HUDEP-2 (cell line): ENCODE results near the gene CROCC2.
A peak's percentile ranks its signal among the peaks of the same experiment; 100 is the strongest.

Experiments used
- DNase-seq, 76 experiments: peaks; one replicate each; lab custom pipeline; 2025; ENCODE audit not compliant: unreplicated experiment in 76 of 76; lab: John Stamatoyannopoulos, UW

CROCC2 gene

DNA sequence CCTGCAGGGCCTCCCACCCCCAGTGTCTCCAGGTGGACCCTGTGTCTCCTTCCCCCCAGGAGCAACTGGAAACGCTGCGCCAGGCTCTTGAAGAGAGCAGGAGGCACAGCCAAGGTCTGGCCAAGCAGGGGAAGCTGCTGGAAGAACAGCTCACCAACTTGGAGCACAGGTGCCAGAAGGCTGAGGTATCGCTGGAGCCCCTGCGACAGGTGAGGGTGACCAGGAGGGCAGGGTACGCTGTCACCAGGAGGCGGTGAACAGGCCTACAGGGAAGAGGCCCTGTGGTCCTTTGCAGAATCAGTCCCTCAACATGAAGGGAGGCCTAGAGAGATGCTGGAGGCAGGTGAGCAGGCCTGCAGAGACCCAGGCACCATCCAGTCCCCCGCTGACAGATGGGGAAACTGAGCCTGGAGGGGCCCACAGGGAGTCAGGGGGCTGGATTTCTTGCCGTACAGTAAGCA lies 76.7 kb downstream of the CROCC2 start:
- no peak for DNase-seq

DNA sequence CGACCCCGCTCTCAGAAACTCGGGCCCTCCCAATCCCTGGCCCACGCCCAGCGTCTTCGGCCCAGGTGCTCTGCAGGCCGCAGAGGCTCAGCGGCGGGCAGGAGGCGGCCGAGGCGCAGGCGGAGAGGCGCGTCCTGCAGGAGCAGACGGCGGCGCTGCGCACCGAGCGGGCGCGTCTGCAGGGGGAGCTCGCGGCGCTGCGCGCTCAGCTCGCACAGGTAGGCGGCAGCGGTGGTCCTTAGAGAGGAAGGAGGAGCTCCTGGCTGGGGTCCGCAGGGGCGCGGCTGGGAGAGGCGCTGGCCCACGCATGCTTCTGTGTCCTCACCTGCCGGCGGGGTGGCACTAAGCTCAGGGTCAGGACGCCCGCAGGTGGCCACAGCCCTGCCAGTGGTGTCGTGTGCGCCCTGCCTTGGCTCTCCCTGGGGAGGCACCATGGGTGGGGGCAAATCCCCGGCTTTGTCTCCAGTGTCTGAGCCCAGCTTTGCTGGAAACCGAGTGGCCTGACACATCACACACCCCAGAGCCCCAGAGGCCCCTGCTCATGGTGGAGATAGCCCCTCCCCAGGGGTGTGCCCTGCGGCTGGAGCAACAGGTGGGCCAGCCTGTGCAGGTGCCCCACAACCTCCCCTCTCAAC lies 77.3 kb downstream of the CROCC2 start:
- no peak for DNase-seq

DNA sequence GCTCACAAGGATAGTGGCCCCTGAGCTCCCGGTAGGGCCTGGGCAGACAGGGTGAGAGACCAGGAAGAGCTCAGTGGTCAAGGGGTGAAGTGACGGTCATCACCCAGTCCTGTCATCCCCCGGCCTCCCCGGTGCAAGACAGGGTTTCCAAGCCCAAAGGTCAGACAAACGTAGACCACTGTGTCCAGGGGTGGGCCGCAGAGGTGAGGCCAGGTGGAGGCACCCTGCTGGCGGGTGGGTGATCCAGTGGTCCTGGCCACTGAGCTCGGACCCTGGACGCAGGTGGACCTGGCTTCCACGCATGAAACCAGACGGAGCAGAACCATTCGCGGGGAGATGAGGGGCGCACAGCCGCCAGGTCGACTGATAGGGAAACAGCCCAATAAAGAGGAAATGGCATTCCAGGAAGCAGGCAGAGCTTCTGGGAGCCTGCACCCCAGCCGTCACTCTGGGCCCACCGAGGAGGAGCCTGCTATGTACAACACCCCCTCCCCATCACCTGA lies 77.9 kb downstream of the CROCC2 start:
- DNase-seq, result no peak

DNA sequence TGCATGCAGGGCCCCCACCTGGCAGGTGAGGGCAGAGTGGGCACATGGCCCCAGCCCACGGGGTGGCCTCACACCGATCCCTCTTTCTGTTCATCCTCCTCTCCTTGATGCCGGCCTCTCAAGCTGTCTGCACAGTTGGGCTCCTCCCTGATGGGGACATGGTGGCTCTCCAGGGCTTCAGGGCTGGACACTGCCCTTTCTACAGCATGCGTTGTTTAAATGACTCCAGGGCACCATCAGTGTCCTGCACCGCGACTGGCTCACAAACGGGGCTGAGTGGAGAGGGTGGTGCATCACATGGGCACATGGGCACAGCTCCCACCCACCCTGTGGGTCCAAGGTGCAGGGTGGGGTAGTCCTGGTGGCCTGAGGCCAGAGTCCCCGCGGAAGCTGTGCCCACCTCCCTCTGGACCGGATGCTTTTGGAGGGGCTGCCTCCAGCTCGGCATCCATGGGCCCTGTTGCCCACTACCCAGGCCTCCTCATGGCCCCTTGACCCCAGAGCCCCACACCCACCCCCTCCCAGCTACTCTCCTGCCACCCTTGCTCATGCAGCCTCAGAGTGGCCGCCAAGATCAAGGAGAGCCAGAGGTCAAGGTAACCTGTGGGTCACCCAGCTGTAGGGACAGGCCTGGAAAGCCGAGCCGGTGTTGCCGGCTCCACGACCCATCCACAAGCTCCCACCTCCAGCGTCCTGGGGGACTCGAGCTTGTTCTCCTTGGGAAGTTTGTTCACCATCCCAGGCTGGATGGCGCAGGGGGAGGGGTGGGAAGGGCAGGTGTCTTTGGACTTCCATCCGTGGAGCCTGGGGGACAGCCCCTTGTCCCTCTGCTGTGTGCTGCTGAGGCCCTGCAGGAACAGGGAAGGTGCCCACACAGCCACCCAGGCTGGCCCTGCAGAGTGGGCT lies 80.0 kb downstream of the CROCC2 start:
- no peak for DNase-seq

DNA sequence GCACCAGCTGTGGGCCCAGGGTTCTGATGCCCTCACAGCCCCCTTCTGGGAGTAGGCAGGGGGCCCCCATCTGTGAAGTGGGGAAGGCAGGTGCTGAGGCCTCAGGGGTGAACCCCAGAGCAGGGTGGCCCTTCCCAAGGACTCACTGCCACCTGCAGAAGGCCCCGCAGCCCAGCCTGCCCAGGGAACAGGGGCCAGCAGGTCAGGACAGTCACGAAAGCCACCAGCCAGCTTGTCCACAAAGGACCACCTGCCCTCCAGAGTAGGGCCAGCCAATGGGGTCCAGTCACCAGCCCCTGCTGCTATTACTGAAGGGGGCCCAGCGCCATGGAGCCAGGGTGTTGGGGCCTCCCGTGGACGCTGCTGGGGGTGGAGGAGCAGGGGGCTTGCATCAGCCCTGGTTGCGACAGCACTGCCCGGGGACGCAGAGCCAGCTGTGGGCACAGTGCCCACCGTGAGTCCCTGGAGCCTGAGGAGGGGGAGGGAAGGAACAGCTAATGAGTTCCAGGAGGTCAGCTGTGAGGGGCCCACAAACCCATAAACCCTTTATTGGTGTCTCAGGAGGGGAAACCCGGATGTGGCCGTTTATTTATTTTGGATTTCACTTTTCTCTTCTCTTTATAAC lies 80.8 kb downstream of the CROCC2 start:
- DNase-seq, result no peak

DNA sequence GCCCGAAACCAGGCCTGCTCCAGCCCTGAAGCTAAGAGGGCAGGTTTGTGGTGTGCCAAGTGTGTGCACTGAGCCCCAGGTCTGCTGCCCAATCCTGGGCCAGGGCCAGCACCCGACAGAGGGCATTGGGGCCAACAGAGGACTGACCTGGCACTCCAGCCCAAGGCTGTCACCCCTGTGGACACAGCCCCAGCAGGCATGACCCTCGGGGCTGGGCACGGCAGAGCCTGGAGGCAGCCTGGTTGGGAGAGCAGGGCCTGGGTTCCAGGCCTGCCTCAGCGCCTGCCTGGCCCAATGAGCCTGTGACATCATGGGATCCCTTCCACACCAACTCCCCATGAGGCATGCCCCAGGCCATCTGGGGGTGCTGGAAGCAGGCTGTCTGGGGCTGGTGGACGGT lies 81.5 kb downstream of the CROCC2 start:
- DNase-seq, result no peak

DNA sequence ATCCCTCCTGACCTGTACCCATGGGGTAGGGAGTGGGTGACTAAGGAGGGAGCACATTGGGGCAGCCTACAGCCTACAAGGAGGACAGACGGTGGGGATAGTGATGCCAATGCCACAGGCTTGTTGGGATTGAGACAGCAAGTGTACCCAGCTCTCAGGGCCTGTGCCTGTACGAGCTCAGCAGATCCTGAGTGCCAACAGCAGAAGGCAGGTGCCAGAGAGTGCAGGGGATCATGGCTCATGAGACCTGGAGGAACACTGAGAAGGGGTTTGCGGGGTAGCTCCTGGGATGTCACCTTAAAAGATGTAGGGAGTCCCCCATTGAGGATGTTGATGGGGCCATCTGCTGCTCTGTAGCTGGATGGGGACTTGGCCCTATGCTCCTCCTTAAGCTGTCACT lies 82.0 kb downstream of the CROCC2 start:
- DNase-seq, result no peak

DNA sequence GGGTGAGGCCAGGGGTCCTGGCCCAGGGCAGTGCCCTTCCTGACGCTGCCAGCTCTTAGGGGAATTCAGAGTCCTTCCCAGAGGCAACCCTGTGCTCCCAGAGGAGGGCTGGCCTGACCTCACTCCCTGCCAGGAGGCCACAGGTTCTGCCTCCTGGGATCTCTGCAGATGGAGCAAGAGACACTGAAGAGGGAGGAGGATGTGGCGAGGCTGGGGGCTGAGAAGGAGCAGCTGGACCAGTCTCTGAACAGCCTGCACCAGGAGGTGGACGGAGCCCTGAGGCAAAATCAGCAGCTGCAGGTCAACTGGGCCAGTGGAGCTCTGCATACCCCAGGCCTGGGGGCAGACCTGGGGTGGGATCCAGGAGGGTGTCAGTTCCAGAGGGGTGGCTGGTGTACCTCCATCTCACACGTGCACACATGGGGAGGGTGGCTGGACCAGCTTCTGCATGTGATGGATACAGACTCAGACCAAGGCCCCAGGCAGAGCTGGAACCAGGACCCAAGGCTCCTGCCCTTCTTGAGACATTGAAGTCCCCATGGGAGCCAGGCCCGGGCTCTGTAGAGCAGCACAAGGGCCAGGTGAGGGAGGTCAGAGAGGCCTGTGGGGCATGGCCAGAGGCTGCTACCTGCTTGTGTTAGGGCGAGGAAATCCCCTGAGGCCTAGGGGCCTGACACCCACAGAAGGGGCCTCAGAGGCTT lies 82.6 kb downstream of the CROCC2 start:
- DNase-seq, result no peak

DNA sequence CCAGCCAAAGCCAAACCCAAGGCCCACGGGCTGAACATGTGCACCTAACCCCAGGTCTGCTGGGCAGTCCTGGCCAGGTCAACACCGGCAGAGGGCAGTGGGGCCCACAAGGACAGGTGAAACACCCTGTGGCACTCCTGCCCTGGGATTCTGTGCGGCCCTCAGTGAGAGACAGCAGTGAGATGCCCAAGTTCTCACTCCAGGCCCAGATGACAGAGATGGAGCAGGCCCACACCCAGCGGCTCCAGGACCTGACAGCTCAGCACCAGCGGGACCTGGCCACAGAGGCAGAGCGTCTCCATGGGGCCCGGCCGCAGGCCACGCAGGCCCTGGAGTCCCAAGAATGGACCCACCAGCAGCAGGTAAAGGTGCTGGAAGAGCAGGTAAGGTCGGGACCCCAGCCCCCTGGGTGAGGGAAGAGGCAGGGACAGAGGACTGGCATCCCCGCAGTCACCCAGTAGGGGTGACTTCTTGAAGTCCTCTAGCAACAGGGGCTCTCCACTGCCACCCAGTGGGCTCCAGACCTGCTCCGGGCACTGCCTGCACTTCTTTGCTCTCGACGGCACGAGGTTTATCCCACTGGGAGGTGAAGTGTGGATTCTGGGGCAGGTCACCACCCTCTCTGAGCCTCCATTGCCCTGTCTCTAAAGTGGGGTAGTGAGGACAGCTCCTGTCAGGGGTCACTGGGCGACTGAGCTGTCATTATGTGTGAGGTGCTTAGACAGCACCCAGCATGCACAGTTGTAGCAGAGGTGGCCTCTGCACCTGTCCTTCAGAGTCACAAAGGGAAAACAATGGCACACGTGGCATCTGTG lies 83.5 kb downstream of the CROCC2 start:
- peak in 20 of 76 experiments; percentile 3 to 44 (median 18) for DNase-seq

DNA sequence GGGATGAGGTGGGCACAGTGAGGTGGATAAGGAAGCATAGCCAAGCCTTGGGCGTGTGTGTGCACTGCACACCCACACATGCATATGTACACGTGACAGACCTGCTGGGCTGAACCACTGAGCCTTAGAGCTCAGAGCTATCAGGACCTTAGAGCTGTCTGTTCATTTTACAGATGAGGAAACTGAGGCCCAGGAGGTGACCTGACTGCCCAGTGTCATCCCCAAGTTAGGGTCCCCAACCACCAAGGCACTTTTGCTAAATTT lies 84.1 kb downstream of the CROCC2 start:
- no peak for DNase-seq

DNA sequence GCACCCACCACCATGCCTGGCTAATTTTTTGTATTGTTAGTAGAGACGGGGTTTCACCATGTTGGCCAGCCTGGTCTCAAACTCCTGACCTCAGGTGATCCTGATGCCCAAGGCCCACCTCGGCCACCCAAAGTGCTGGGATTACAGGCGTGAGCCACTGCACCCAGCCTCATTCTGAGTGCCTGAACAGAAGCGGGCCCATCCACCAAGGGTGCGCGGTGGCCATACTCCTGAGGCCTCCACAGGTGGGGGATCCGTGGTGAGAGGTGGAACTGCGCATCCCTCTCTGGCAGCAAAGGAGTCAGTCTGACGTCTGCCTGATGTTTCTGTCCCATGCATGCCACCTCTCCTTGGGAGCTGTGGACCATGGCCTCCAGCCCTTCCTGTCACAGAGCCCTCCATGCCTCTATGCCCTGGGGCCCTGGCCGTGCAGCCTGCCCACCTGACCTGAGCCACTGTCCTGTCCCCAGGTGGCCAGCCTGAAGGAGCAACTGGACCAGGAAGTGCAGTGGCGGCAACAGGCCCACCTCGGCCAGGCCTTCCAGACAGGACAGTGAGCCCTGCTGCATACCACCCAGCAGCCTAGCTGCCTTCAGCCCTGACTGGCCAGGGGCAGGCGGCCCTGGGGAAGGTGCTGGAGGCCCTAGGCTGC lies 84.7 kb downstream of the CROCC2 start:
- no peak for DNase-seq

DNA sequence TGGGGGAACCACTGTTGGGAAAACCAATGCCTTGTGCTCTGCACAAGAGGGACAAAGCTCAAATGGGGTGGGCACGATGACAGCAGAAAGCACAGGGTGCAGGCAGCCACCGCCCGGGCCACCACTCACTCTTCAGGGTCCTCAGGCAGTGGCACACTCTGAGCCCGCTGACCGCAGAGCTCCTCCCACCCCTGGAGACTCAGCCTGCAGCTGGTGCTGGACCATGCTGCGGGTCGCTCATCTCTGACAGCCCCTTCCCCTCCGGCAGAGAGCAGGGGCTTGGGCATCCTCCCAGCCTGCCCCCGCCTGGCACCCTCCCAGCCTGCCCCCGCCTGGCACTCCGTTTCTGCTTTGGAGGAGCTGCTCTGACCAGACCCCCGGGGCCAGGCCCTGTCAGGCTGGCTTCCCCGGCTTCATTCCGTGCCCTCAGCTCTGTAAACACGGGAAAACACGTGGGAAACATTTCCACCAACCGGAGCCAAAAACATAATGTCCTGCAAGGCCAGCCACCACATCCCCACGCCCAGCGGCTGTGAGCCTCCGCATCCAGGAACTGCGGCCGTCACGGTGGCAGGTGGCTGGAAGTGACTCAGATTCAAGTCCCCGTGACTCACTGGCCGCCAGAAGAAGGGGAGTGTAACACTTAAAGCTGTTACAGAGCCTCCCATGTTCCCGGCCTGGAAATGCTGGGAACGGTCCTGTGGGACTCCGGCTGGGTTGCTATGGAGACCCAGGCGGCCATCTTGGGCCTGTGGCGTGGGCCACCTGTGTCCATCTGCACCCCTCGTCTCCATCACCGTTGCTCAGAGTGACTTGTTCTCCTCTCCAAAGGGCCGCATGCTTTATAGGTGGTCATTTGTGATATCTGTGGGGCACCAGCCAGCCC lies 85.5 kb downstream of the CROCC2 start:
- no peak for DNase-seq

DNA sequence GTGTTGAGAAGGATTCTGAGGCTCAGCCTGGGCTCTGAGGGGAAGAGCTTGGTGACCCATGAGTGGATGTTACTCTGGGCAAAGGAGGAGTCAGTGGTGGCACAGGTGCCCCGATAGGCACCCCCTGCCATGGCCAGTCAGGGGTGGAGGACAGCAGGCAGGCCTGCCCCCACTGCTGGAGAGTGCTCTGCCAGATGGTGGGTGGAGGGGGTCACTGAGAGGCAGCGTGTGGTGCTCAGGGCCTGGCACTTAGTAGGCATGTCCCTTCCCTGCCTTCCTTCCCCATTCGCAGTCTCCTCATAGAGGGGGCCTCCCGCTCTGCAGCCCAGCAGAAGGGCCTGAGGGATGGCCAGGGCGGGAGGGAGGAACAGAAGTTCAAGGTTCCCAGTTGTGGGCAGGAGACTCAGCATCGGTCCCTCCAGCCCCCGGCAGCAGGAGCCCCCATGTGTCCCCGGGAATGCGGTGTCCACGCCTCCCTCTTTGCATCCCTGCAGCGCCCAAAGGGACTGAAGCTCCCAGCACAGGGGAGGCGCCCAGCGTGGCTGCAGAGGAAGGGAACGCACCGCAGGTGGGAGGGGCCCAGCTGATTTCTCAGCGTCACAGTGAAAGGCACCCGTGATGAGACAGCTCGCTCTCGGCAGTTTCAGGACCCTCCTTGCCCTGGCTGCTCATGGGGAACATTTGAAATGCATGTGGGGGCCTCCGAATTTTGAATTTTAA lies 86.6 kb downstream of the CROCC2 start:
- DNase-seq, result no peak

DNA sequence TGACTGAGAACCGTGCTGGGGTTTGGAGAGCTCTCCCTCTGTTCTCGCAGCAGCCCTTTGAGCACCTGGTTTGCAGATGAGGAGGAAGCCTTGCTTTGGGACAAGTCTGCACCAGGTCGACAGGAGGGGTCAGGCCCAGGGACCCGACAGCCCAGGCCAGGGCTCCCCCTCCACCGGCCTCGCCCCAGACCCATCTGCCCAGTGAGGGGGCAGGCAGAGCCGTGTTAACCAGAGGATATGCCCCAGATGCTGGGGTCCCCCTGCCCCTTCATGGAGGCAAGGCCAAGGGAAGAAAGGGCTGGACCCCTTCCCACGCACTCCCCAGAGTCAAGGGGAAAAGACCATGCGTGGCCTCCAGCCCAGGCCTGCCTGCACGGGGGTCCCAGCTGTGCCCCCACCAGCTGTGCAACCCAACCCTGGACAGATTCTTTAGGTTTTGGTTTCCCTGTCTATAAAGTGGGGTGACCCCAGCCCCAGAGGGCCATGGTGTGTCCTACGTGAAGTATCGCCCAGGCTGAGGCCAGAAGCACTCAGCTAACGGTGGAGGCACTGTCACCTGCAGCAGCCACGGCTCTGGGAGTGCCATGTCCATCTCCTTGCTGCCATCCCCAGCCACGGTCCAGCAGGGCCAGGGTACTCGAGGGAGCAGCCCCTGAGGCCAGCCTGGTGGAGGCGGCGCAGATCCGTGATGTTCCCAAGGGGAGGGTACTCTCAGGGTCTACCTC lies 87.5 kb downstream of the CROCC2 start:
- no peak for DNase-seq

DNA sequence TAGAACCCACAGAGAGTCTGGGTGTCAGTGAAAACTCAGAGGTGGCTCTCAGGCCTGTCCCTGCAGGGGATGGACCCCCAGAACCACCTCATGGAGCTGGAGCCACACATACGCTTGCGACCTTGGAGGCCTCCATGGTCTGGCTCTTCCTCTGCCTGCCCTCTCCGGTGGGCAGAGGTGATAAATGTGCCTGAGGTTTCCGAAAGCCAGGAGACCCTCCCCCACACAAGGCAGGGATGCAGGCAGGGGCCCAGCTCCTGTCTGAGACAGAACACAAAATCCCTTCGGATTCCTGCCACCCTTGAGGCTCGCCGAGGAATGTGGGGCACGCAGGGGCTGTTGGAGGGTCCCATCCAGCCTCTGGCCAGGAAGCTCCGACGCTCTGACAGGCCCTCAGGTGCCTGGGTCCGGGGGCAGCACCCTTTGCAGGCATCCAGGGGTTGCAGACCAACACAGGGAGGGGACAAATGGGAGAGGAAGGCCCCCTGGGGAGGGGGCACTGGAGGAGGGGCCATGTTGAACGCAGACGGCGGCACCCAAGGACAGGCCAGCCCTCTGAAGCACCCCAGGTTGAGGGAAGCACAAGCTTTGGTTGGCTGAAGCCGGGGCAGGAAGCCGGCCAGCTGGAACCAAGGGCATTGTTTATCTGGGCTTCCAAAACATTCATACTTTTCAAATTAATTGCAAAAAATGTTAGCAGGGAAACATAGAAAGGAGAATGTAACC lies 88.2 kb downstream of the CROCC2 start:
- DNase-seq, result no peak

DNA sequence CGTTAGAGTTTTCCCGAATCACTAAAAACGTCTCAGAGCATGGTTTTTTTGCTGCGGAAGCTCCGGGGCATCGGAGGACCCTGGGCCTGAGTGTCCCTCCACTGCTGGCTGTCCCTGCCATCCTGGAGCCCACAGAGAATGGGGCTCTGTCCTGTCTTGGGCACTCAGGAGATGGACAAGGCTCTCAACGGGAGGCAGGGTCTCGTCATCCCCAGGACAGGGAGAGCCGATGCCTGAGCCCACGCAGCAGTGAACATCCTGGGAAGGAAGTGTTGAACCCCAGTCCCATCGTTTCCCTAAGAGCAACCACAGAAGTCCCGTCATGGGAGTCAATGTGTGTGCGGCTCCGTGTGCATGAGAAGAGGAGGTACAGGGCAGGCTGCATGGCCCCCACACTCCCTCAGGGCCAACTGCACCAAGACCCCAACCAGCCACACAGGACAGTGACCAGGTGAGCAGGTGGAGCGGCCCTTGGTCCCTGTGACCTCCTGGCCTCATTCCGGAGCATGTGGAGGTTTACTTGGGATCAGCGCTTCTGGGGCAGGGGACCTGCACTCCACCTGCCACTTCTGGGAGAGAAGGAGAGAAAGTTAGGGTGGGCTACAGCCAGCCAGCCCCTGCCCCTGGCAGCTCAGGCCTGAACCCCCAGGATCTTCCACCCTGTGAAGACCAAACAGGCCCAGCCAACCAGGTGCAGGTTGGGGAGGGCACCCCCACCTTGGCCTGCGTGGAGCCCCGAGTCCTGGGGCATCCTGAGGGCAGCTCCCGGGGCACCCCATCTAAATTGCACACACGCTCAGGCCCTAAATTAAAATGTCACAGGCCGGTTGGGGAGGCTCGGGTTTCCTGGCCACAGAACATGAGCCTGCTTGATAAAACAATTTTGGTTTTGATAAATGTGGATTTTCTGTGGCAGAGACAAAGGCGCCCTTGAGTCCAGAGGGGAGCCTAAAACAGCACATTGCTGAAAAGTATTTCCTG lies 89.2 kb downstream of the CROCC2 start:
- DNase-seq, result no peak
